GM21515 (cell line): ENCODE data around the gene SHROOM3.

ENCODE experiments used
- ATAC-seq: cut with Tn5 transposase; IDR thresholded peaks from one replicate; pipeline ENCODE4 v1.9.1; 2021; ENCODE audit not compliant: unreplicated experiment

The SHROOM3 gene

DNA sequence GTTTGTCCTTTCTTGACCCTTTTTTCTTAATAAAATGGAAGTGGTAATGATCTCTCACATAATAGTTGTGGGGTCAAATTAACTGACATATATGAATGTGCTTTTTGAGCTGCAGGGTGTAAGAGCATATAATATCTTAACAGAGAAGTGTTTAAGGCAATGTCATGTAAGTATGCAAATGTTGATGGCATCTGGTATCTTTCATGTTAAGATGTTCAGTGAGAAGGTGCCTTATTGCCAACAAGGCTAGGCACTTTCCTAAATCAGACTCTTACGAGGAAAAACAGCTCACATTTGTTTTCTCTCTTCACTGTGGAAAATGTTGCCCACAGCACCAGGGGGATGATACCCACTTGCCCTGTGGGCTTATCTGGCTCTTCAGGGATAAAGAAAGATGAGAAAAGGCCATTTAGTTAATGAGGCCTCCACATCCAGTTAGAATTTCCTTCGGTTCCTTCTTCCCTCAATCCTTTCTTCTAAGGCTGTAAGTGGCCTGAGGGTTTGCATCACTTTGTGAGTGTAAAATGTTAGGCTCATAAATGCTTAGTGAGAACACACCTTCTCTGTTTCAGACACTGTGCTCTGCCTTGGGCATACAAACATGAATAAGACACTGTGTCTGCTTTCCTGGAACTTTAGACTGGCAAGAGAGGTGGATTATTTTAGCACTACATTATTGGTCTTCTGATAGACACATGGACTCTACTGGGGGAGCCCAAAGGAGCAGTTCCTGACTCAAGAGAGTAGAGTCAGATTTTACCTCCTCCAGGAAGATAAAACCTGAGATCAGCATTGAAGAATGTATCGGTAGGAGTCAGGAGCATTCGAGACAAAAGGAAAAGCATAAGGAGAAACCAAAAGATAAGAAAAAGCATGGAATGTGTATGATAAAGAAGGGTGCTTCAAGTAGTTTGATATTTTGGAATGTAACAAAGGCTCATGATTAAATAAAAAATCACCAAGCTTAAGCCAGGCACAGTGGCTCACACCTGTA lies 327.4 kb downstream of the SHROOM3 start:
- no peak for ATAC-seq

GRCh38 chr4:76764251-76764650 lies 329.2 kb downstream of the SHROOM3 start:
- no peak for ATAC-seq

DNA sequence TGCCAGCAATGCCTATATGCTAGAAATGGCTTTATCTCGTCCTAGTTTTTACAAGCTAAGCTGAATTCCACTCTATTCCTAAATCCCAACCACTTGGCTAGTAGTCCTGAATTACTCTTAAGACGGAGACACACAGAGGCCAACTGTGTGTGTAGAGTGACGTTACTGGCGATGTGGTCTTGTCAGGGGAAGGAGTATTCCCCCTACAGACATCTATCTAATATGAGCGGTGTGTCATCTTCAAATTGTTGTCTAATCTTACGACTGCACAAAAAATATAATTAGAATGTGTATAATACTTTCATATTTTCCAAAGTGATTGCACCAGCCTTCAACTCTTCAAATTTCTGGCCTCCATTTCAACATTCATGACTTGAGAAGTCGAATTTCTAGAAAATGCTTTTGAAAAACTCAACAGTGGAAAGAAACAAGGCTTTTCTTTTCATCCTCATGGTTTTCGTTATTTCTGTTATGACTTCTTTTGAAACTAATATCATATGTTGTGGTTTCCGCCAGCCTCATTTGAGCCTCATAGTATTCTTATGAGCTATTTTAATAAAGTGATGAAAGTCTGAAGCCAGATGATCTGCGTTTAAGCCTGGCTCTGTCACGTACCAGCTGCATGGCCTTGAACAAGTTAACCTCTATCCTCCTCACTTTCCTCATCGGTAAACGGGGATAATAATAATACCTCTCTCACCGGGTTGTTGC lies 330.6 kb downstream of the SHROOM3 start:
- ATAC-seq, result peak; percentile 92

DNA sequence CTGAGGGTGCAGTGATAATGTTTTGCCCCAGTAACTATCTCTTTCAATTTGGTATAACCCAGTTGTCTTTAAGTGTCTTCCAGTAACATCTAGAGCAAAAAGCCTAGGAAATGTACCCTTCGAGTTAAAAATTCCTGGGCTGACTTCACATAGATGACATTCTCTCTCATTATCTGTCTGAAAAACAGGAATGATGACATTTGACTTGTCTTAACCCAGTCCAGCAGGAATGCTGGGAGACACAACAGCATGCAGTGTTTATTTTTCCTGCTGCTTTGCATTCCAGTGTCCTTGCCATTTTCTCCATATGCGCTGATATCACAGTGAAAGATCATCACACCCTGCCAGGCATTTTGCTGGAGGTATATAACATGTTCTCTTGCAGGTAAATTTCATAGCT lies 333.0 kb downstream of the SHROOM3 start:
- ATAC-seq, result no peak

GRCh38 chr4:76772498-76773106 lies 337.6 kb downstream of the SHROOM3 start:
- ATAC-seq, result peak; percentile 82

GRCh38 chr4:76773766-76774165 lies 338.7 kb downstream of the SHROOM3 start:
- no peak for ATAC-seq

DNA sequence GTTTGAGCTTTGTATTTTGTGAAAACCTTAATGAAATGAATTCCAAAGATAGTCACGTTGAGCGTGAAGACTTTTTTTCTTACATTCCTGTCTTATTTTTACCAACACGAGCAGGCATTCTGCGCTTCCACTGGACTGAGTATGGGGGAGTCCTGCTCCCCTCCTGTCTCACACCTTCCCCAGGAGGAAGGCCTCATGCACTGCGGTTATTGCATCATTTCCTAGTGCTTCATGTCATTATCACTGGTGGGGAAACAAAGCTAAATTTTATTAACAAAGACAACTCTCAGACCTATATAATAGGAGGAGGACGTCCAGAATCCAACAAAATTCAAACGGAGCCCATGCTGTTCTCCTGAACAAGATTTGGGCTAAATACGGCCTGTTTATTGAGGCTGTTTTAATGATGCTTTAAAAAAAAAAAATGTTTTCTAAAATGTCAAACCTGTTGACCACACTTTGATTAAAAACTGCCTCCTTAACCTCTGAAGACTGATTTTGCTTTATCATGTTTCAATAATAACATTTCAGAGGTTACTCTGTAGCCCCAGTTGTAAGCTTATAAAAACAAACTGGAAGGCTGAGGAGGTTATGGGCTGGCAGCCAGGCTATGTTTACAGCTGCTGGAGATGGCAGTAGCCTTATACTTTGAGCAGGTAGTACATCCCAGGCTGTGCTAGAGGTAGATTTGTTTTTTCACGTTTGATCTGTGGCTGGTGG lies 344.9 kb downstream of the SHROOM3 start:
- ATAC-seq, result no peak

DNA sequence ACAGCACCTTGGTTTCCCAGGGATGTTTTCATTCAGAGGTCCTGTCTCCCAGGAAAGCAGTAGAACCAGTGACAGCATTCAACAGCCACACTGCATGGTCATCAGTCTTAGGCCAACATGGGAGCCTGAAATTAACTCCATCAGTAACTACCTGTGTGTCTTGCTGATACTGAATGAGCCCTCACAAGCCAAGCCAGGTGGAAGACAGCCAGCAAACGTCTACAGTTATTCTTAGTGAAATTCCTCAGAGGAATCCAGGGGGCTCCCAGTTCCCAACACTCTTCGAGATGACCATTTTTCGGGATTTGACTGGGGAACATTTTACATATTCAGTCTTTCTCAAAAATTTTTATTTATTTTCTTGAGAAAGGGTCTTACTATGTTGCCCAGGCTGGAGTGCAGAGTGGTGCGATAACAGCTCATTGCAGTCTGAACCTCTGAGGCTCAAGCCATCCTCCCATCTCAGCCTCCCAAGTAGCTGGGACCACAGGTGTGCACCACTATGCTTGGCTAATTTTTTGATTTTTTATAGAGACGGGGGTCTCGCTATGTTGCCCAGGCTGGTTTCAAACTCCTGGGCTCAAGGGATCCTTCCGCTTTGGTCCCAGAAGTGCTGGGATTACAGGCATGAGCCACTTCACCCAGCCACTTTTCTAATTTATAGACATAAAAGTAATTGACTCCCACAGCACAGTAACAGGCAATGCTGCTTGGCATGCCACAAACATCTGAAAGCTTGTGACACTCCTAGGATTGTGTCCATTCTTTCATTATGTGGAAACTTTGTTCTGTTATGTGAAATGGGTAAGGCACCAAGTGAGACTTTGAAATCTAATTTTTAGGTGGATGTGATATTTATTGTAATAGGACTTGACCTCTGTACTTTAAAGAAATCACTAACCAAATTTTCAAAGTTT lies 346.0 kb downstream of the SHROOM3 start:
- ATAC-seq, result no peak

GRCh38 chr4:76781698-76782595 lies 346.9 kb downstream of the SHROOM3 start:
- peak; percentile 65 for ATAC-seq

DNA sequence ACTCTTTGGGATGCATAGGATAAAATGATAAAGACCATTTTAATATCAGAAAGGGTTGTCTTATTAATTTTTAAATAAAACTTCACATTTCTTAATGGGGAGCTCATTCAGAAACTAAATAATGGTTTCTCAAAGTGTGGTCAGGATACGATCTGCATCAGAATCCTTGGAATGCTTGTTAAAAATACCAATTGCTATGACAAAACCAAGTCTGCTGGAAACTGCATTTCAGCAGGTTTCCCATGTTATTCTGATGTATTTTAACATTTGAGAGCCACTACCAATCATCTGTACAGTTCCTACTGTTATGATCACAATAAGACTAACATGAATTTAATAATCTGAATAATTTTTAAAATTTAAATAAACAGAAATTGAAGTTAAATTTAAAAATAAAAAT lies 347.8 kb downstream of the SHROOM3 start:
- no peak for ATAC-seq

- no peak for ATAC-seq
Measured at GRCh38 chr4:76783836-76784235, 348.8 kb downstream of the SHROOM3 start.

- ATAC-seq, result no peak
Measured at GRCh38 chr4:76784237-76784636, 349.2 kb downstream of the SHROOM3 start.

- ATAC-seq, result no peak
Measured at GRCh38 chr4:76787898-76788297, 352.9 kb downstream of the SHROOM3 start.

- no peak for ATAC-seq
Measured at GRCh38 chr4:76790377-76790776, 355.3 kb downstream of the SHROOM3 start.

- ATAC-seq, result no peak
Measured at GRCh38 chr4:76791479-76791878, 356.4 kb downstream of the SHROOM3 start.

DNA sequence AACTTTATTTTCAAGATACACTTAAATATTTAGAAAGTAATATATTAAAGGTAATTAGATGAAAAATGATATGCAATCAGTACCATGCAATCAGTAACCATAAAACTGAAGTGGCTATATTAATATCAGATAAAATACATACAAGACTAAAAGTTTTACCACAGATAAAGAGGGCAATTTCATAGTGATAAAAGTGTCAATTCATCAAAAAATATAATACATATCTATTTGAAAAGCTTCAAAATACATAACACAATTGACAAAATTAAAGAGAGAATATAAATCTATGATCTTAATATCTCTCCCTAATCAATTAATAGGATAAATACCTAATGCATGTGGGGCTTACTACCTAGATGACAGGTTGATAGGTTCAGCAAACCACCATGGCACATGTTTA lies 357.4 kb downstream of the SHROOM3 start:
- ATAC-seq, result no peak

- ATAC-seq, result no peak
Measured at GRCh38 chr4:76795243-76795642, 360.2 kb downstream of the SHROOM3 start.

DNA sequence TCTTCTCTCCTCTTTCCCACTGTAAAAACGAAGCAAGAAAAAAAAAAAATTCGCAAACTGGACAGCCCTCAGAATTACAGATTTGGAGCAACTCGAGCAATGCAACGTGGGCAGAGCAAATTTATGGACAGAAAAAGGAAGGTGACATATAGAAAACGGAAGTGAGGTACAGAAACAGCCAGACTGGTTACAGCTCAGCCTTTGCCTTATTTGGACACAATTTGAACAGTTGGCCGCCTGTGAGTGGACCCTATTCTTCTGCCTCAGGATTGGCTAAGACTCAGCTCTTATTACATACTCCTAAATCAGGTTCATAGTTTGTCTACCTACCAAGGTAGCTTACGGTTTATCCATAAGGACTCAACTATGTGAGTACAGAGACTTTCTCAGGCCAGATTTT lies 364.1 kb downstream of the SHROOM3 start:
- no peak for ATAC-seq

DNA sequence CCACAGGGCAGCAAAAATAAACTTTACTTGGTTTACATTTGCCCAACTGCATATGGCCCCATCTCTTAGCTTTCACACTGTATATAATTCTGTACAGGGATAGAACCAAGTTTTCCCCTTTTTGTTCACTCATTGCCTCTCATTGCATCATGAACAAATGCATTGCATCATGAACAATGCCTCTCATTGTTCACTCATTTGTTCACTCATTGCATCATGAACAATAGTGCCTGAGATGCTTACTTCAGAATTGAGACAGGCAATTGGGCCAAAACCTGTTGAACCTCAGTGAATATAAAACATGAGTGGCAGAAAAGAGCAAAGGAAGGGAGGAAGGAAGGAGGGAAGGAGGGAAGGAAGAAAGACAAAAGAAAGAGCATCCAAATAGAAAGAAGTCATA lies 364.7 kb downstream of the SHROOM3 start:
- ATAC-seq, result no peak
